HG02588 (cell line): ENCODE measurements around the gene VPS11.

Source experiments
- ATAC-seq: cut with Tn5 transposase; IDR thresholded peaks from one replicate; pipeline ENCODE4 v1.9.1; 2021; ENCODE audit warnings: mild to moderate bottlenecking, moderate library complexity; ENCODE audit not compliant: unreplicated experiment

Gene VPS11

GRCh38 chr11:119078675-119079420, 11.2 kb downstream of the VPS11 start:
- no peak for ATAC-seq

GRCh38 chr11:119081682-119082260, 14.2 kb downstream of the VPS11 start:
- ATAC-seq = no peak

DNA sequence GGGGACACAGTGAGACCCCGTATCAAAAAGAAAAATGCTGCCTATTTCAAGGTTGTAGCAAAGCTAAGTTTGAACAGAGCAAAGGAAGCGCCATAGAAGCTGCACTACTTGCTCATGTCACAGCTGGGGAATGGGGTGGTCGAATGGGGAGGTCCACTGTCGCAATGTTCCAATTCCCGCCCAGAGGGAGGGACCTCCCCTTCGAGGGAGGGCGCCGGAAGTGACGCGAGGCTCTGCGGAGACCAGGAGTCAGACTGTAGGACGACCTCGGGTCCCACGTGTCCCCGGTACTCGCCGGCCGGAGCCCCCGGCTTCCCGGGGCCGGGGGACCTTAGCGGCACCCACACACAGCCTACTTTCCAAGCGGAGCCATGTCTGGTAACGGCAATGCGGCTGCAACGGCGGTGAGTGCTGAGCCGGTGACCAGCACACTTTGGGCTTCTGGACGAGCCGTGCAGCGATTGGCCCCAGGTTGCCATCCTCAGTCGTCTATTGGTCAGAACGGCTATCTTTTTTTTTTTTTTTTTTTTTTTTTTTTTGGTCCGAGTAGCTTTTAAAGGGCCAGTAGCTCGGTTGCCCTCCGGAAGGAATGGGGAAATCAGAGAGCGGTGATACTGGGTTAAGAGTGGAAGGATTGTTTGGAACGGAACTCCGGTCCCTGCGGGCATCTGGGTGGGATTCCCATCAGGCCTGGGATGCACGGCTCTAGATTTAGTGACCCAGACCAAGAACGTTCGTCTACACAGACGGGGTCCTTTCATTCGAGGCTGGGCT, 17.2 kb downstream of the VPS11 start, which contains the start of gene HMBS:
Gene HMBS (plus strand): TSS at position 219 of the 774 bp plus-strand sequence. CDS start 153 bp downstream, at position 372.
- ATAC-seq = peak; percentile 88

- ATAC-seq = no peak
These were observed 17.8 kb downstream of the VPS11 start for GRCh38 chr11:119085437-119085847.

DNA sequence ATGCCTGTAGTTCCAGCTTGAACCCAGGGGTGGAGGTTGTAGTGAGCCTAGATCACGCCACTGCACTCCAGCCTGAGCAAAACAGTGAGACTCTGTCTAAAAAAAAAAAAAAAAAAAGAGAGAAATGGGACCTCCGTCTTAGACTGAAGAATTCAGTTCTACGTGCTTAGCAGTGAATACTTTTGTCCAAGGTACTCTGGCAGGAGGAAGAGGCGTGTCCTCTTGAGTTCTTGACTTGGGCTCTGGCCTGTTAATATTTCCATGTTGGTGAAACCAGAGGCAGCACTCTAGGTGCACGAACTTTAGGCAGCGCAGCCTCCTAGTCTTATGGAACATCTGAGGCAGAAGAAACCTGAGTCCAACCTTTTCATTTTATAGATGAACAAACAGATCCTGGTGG, 19.5 kb downstream of the VPS11 start:
- no peak for ATAC-seq

DNA sequence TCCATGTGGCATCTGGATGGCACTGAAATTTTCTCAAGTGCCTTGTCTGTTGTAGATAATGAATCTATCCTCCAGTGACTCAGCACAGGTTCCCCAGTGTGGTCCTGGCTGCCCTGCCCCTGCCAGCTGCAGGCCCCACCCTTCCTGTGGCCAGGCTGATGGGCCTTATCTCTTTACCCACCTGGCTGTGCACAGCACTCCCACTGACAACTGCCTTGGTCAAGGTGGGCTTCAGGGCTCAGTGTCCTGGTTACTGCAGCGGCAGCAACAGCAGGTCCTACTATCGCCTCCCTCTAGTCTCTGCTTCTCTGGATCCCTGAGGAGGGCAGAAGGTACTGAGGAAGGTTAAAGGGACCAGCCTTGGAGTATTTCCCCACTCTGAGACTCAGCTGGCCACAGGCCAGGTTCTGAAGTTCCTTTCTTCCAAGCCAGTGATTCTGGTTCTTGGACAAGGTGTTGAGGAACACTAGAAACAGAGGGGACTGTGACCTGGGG, 20.2 kb downstream of the VPS11 start:
- no peak for ATAC-seq

DNA sequence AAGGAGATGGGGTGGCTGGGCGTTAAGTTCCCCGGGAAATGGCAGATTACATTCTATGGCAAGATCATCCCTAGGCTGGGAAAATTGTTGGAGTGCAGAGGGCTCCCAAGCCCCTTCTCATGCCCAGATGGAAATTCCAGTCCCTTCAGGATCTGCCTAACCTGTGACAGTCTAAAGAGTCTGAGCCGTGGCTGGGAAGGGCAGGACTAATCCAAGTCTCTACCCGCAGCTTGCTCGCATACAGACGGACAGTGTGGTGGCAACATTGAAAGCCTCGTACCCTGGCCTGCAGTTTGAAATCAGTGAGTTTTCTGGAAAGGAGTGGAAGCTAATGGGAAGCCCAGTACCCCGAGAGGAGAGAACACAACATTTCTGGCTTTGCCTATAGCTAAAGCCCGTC, 20.8 kb downstream of the VPS11 start:
- no peak for ATAC-seq

- no peak for ATAC-seq
These were observed 21.7 kb downstream of the VPS11 start for GRCh38 chr11:119089319-119089718.

GRCh38 chr11:119091178-119091577, 23.6 kb downstream of the VPS11 start:
- no peak for ATAC-seq

- no peak for ATAC-seq
These were observed 24.6 kb downstream of the VPS11 start for GRCh38 chr11:119091966-119092879.

DNA sequence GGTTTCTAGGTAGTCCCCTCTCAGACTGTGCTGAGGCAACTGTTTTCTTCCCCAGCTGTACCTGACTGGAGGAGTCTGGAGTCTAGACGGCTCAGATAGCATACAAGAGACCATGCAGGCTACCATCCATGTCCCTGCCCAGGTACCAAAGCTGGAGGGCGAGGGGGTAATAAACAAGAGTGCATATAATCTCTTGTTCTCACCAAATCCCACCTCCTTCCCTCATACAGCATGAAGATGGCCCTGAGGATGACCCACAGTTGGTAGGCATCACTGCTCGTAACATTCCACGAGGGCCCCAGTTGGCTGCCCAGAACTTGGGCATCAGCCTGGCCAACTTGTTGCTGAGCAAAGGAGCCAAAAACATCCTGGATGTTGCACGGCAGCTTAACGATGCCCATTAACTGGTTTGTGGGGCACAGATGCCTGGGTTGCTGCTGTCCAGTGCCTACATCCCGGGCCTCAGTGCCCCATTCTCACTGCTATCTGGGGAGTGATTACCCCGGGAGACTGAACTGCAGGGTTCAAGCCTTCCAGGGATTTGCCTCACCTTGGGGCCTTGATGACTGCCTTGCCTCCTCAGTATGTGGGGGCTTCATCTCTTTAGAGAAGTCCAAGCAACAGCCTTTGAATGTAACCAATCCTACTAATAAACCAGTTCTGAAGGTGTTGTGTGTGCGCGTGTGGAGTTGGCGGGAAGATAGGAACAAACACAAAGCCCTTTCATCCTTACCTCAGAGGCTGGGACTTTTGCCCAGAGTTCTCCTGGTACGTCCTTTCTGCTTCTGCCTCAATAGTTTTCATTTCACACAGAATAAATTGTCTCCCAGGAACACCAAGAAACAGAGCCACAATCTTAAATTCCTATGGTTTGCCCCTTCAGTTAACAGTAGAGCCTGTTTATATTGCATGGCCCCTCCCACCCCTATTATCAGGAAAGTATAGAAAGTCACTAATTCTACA, 25.5 kb downstream of the VPS11 start:
- no peak for ATAC-seq

GRCh38 chr11:119093942-119094815, 26.6 kb downstream of the VPS11 start:
- peak; percentile 9 for ATAC-seq

DNA sequence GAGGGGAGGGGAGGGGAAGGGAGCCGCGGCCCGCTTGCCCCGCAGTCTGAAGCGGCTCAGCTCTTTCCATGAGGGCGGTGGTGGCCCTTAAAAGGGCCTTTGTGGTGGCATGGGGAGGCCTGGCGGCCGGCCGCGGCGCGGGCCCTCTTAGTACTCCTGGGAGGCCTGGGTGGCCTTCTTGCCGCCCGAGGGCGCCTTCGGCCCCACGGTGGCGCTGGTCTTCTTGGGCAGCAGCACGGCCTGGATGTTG, 27.1 kb downstream of the VPS11 start:
- peak; percentile 40 for ATAC-seq

DNA sequence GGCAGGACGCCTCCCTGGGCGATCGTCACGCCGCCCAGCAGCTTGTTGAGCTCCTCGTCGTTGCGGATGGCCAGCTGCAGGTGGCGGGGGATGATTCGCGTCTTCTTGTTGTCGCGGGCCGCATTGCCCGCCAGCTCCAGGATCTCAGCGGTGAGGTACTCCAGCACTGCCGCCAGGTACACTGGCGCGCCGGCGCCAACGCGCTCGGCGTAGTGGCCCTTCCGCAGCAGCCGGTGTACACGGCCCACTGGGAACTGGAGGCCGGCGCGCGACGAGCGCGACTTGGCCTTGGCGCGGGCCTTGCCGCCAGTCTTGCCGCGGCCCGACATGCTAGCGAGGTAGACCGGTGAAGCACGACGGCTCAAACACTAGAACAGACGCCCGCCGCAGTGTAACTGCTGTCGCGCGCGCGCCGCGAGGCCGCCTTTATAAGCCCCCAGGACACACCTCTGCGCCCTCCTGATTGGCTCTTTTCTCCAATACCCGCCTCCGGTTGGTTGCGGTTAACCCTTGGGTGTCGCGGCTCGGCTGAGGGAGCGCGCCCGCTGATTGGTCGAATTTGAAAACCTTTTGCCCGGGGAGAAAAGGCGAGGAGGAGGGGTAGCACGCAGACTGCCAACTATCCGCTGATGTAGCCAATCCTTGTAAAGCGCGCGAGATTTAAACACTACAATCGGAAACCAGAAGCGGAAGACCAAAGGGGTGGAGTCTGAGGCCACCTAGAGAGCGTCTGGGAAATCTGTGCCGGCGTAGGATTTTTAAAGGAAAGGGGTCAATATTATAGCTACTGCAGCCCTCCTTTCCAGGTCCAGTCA, 27.7 kb downstream of the VPS11 start:
- ATAC-seq = peak; percentile 76

GRCh38 chr11:119099711-119100110, 32.1 kb downstream of the VPS11 start:
- no peak for ATAC-seq

- ATAC-seq = no peak
These were observed 32.8 kb downstream of the VPS11 start for GRCh38 chr11:119100246-119100970.
